Parathyroid adenoma (tissue), 2 donors: ENCODE measurements around the gene UBE2H.

Source experiments
- H2AFZ ChIP-seq: fragments of 300-600 bp; sonication (generic); one replicate; pipeline ENCODE4 v1.7.0; 2017; ENCODE audit warnings: antibody characterized with exemption, mild to moderate bottlenecking
- H3K27ac ChIP-seq: fragments of 300-600 bp; sonication (generic); one replicate; pipeline ENCODE4 v1.7.0; 2017
- H3K27me3 ChIP-seq: fragments of 300-600 bp; sonication (generic); one replicate; pipeline ENCODE4 v1.7.0; 2017; ENCODE audit warnings: low read length; ENCODE audit not compliant: control insufficient read depth, insufficient read depth
- H3K36me3 ChIP-seq: fragments of 300-600 bp; sonication (generic); one replicate; pipeline ENCODE4 v1.7.0; 2017; ENCODE audit warnings: low read length; ENCODE audit not compliant: control insufficient read depth, insufficient read depth
- H3K4me1 ChIP-seq: fragments of 300-600 bp; sonication (generic); one replicate; pipeline ENCODE4 v1.7.0; 2017; ENCODE audit warnings: control low read depth
- H3K4me2 ChIP-seq: fragments of 300-600 bp; sonication (generic); one replicate; pipeline ENCODE4 v1.7.0; 2017; ENCODE audit warnings: low read length
- H3K4me3 ChIP-seq: fragments of 300-600 bp; sonication (generic); one replicate; pipeline ENCODE4 v1.7.0; 2017; ENCODE audit warnings: low read depth, low read length
- H3K79me2 ChIP-seq: fragments of 300-600 bp; sonication (generic); one replicate; pipeline ENCODE4 v1.7.0; 2017; ENCODE audit warnings: control low read depth
- H3K9ac ChIP-seq: fragments of 300-600 bp; sonication (generic); one replicate; pipeline ENCODE4 v1.7.0; 2017; ENCODE audit warnings: mild to moderate bottlenecking
- H3K9me3 ChIP-seq: fragments of 300-600 bp; sonication (generic); one replicate; pipeline ENCODE4 v1.7.0; 2017; ENCODE audit warnings: low read length; ENCODE audit not compliant: control insufficient read depth
- TF ChIP-seq, protein P1 (sequence below): fragments of 300-600 bp; sonication (generic); IDR thresholded peaks from one replicate; pipeline ENCODE4 v1.7.0; 2017; ENCODE audit warnings: antibody characterized with exemption, mild to moderate bottlenecking
- donor health status: primary hyperparathyroidism.

UBE2H gene

DNA sequence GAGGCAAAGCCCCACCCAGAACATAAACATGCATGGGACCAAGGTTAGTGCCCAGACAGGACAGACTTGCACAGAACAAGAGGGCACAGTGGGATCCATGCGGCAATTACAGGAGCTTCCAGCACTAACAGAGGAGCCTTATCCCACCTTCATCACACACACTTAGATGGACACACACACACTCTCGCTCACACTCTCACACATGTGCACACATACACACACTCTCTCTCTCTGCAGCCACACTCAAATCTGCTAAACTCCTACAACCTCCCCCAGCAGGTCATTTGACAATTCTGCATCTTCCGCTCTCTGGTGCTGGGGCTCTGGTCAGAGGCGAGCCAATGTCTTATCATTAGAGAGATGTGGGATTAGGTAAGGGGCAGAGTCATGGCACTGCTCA, 120.5 kb downstream of the UBE2H start:
- TF ChIP-seq, protein P1, sequence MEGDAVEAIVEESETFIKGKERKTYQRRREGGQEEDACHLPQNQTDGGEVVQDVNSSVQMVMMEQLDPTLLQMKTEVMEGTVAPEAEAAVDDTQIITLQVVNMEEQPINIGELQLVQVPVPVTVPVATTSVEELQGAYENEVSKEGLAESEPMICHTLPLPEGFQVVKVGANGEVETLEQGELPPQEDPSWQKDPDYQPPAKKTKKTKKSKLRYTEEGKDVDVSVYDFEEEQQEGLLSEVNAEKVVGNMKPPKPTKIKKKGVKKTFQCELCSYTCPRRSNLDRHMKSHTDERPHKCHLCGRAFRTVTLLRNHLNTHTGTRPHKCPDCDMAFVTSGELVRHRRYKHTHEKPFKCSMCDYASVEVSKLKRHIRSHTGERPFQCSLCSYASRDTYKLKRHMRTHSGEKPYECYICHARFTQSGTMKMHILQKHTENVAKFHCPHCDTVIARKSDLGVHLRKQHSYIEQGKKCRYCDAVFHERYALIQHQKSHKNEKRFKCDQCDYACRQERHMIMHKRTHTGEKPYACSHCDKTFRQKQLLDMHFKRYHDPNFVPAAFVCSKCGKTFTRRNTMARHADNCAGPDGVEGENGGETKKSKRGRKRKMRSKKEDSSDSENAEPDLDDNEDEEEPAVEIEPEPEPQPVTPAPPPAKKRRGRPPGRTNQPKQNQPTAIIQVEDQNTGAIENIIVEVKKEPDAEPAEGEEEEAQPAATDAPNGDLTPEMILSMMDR: no peak
- no peaks in the 10 kb centered on the region for H3K79me2 ChIP-seq
- no peak overlapping the region for H3K27ac ChIP-seq
- no peak overlapping the region for H3K9ac ChIP-seq
- H3K27me3 ChIP-seq: no peaks in the 10 kb centered on the region
- peaks cover 5% of the 10 kb centered on the region for H3K4me1 ChIP-seq
- H3K4me3 ChIP-seq: no peak overlapping the region
- no peaks in the 10 kb centered on the region for H3K36me3 ChIP-seq
- no peak overlapping the region for H3K4me2 ChIP-seq
- no peak overlapping the region for H2AFZ ChIP-seq
- H3K9me3 ChIP-seq: no peaks in the 10 kb centered on the region

DNA sequence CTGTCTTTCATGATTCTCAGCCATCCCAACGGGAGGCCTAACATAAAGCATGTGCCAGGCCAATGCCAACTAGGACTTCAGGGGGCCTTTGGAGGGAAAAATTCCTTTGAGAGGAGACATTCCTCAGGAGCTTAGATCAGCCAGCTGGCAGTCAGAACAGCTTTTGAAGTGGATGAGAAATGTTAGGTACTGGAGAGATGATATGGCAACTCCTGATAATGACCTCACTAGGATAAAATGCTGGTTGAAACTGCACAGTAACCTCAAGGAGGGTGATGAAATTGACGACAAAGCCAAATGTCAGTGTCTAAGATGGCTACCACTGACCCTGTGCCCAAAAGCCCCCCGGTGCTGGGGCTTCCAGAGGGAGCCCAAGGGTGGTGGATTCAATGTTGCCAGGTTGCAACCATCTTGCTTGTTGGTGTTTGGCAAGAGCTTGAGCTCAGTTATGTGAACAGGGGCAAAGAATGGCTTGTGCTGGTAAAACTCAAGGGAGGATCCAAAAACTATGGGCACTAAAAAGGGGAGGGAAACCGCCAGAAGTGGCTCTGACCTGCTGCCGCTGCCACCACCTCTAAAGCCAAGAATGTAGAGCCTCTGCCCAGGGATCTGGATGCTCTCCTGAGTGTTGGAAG, 121.2 kb downstream of the UBE2H start:
- H3K4me1 ChIP-seq: peaks cover 5% of the 10 kb centered on the region
- H3K4me3 ChIP-seq: no peak overlapping the region
- H3K27ac ChIP-seq: no peak overlapping the region

GRCh38 chr7:129830949-129831348, 121.8 kb downstream of the UBE2H start:
- no peaks in the 10 kb centered on the region for H3K36me3 ChIP-seq
- peaks cover 8% of the 10 kb centered on the region for H3K4me1 ChIP-seq
- H3K27ac ChIP-seq: no peak overlapping the region
- no peaks in the 10 kb centered on the region for H3K9me3 ChIP-seq
- no peak overlapping the region for H2AFZ ChIP-seq
- TF ChIP-seq, protein P1: no peak
- no peaks in the 10 kb centered on the region for H3K79me2 ChIP-seq
- H3K9ac ChIP-seq: no peak overlapping the region
- H3K4me2 ChIP-seq: no peak overlapping the region
- no peak overlapping the region for H3K4me3 ChIP-seq
- H3K27me3 ChIP-seq: no peaks in the 10 kb centered on the region

More for the DNA sequence above, 121.2 kb downstream of the UBE2H start:
- no peaks in the 10 kb centered on the region for H3K79me2 ChIP-seq
- no peak overlapping the region for H3K4me2 ChIP-seq
- H3K36me3 ChIP-seq: no peaks in the 10 kb centered on the region
- H3K9ac ChIP-seq: no peak overlapping the region
- H3K27me3 ChIP-seq: no peaks in the 10 kb centered on the region
- TF ChIP-seq, protein P1: no peak
- H3K9me3 ChIP-seq: no peaks in the 10 kb centered on the region
- no peak overlapping the region for H2AFZ ChIP-seq

DNA sequence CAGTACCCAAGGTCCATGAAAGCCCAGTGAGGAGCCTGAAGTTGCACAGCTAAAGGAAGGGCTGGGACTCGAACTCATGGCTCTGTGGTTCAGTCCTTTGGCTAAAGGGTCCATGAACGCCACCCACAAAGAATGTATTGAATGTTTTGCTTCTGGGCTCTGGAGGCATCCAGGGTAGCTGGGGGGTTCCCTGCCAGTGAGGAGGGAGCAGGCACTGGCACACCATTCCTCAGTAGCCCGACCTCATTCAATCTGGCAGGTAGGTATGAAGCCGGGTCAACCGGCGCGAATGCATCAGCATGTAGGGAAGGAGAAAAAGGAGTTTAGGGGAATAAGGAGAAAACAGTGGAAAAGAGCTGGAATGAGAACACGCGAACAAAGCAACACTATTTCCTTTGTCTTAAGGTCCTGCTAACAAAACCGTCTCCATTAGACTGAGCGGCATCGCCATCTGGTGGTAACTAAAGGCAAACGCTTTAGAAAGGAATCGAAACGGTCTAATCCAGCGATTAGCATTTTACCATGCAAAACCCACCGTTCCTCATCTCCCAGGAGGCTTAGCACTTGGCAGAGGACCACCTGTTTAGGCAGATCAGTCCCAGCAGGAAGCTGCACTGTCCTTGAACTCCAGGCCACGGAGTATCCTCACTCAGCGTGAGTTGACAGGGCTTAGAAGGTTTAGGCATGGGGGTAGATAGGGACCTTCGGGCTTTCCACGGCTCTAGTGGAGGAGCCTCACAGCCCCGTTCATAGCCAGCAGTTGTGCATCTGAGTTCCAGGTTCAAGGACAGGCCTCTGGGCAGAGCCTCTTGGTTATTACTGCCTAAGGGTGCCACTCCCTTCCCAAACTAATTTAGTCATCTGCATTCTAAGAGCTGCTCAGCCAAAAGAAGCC, 122.8 kb downstream of the UBE2H start:
- peak overlapping the region; percentile 16 for H3K4me2 ChIP-seq
- H3K27me3 ChIP-seq: no peaks in the 10 kb centered on the region
- H3K9me3 ChIP-seq: no peaks in the 10 kb centered on the region
- no peak overlapping the region for H3K27ac ChIP-seq
- no peak overlapping the region for H2AFZ ChIP-seq
- TF ChIP-seq, protein P1: peak; percentile 80
- no peaks in the 10 kb centered on the region for H3K36me3 ChIP-seq
- no peaks in the 10 kb centered on the region for H3K79me2 ChIP-seq
- no peak overlapping the region for H3K4me3 ChIP-seq
- peaks cover 8% of the 10 kb centered on the region for H3K4me1 ChIP-seq
- no peak overlapping the region for H3K9ac ChIP-seq
